H1 (cell line): ENCODE results near the gene AGO3. TPM values are rescaled to one million over a fixed set of nuclear protein-coding genes. Genes with fewer than 3 reads are reported as not detected.

Source experiments
- SP1 ChIP-seq: IDR thresholded peaks from 2 replicates; pipeline ENCODE4 v1.6.1; 2011; ENCODE audit warnings: low read depth, low read length
- polyA plus RNA-seq, 7 experiments: library from polyadenylated mRNA; depleted of rRNA in 3 of 7; stranded (reverse) in 5 of 7; unstranded in 2 of 7; fragments of >200 nt in 5 of 7; fragments of 200-250 nt in 2 of 7; gene quantifications; 1 replicate in 5 of 7; 2 replicates in 1 of 7; 4 replicates in 1 of 7; pipeline versions ENCODE4 v1.2.1 to v1.2.3, GENCODE V29; 2011 to 2013; ENCODE audit warnings: missing spikeins in 2 of 7, mixed read lengths in 2 of 7
- total RNA-seq: library from RNA; stranded (reverse); fragmentation: NEBNext Ultra II Directional; extraction: Animal tissue kit (Norgen Biotek cat#: 25700); gene quantifications from 2 replicates; pipeline ENCODE4 v1.2.1, GENCODE V29; 2021

AGO3 gene
- total and polyA plus RNA-seq, 2 of the 8 experiments (the other 6 are each of a cell fraction or from before 2014, with no cell fraction given): 10.7 to 26.4 TPM

DNA sequence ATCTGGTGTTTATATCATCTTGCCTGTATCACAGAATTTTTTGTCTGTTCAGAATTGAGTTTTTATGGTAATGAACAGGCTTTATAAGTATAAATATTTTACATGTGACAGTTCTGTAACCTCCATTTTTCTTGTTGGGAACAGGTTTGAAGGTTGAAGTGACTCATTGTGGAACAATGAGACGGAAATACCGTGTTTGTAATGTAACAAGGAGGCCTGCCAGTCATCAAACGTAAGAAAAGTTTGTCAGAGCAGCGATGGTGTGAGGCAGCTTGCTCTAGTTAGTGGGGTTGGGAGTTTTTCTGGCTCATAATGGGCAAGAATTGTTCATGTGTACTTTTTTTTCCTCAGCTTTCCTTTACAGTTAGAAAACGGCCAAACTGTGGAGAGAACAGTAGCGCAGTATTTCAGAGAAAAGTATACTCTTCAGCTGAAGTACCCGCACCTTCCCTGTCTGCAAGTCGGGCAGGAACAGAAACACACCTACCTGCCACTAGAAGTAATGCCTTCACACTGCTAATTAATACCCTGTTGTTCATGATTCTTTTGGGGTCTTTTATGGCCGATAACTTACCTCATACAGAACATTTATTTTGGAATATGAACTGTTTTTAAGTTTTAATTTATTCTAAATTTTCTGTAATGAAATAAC, 77.8 kb downstream of the AGO3 start (continued):
- no peak for TF ChIP-seq SP1
